HTERT RPE-1 (cell line): Measurements from ENCODE around the gene GPC4.
"Not testable (repeated sequence)": the region's sequence is repeated elsewhere in the genome, so short reads cannot be mapped to it uniquely, and the experiment has no call there.

Experiments
- in situ Hi-C: fragments of 300-500 bp; cut with MboI; formaldehyde crosslinking; loops from 4 replicates; pipeline ENCODE4 v1.14.3; 2020; ENCODE audit warnings: low sequenced_read_pairs

GPC4 gene

DNA sequence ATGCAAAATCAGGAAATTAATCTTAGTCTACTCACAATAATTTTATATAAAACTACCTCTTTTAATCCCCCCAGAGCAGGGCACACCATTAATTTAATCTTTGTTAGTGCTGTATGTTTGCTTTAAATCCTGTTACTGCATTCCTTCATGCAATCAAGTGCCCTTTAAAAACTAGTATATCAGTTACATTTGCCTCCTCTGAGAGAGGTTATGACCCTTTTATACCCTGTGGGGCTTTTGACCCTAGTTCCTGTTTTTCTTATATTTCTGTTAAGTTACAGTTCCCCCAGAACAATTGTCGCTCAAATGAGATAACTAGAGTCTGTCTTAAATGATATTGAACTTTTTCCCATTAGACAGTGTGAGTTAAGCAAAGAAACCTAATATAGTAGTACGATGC lies 46.2 kb downstream of the GPC4 start:
- in situ Hi-C loops: no loop called here

DNA sequence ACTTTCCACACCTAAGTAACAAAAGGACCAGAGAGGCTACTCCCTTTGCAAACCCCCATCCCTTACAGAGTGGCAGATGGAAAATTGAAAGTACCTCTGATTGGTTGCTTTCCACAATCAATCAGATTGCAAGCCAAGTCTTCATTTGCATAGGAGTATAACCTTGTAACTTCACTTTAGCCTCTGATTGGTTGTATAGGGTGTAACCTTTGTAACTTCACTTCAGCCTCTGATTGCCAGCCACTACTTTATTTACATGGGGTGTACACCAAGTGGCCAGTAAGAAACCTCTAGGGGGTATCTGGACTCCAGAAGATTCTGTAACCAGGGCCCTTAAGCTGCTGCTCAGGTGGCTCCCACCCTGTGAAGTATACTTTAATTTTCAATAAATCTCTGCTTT lies 48.6 kb downstream of the GPC4 start:
- in situ Hi-C loops: no loop called here

DNA sequence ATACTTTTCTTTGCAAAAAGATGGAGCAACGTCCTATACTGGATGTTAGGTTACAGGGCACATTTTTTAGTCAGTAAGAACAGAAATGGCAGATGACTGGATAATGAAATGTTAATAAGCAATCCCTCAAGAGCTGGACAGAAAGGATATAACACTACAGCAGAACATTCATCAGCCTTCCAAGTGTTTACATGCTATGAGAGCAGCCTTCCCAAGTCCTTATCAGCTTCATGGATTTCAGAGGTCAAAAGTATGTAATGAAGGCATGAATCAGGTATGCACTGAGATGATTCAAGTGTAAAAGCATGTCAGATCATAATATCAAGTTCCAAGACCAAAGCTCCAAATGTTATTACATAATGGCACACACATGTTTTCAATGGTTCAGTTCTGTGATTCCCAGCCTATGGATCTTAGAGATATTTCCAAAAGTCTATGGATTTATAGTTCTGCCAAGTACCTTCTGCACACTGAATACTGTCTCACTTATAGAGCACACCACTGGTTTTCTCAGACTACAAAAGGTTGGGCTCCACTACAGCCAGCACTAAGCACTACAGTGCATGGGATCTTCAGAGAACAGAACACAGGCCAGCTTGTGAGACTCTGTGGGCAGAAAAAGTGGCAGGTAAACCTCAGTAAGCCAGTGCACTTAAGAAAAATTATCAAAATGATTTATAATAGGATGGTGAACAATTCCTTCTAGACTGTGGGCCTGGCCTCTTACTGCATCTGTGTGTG lies 49.2 kb downstream of the GPC4 start:
- in situ Hi-C loops: no loop called here

DNA sequence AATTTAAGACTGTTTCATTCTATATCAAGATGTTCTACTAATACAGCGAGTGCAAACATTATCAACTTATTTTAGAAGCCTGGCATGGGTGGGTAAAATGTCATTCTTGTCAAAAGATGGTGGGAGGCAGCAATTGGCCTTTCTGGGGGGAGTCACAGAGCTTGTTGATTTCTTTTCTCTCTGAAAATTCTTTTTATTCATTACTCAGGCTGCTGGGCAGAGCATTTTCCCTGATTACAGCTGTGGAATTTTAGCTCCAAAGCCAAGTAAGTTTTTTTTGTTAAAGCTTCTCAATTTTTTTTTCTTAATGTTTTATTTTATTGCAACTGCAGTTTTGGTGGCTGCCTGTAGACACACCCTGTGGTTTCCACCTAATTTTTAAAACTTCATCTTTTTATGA lies 50.4 kb downstream of the GPC4 start:
- in situ Hi-C loops: no loop called here

DNA sequence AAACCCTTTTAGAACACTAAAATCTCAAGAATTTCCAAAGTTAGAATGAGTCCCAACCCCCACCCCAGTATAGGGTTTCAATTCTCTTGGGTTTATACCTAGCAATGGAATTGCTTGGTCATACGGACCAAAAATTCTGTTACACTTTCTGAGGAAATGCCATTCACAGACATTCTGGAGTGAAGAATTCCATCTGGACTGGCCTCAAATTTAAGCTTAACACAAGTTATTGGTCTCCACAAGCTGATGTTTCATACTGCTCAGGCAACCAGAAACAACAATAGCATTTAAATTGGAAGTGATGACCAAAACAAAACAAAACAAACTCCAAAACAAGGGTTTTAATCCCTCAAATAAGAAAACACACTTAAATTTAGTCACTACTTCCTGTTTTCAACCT lies 51.1 kb downstream of the GPC4 start:
- in situ Hi-C loops: no loop called here

DNA sequence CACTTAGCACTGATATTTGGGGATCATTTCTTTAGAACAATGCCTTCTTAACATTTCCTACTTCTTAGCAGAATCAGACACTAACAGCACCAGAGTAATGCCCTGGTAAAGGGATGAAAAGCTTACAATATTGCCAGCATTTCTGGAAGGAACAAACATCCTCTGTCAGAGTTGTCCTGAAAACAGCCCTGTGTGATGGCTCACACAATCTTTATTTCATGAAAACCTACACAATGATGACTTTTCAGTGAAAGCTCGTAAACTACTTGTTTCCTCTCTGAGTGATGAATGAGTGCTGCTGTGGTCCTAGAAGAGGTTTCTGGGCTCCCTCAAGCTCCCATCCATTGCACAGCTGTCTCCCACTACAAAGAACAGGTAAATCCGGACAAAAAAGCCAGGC lies 52.8 kb downstream of the GPC4 start:
- in situ Hi-C loops: no loop called here

DNA sequence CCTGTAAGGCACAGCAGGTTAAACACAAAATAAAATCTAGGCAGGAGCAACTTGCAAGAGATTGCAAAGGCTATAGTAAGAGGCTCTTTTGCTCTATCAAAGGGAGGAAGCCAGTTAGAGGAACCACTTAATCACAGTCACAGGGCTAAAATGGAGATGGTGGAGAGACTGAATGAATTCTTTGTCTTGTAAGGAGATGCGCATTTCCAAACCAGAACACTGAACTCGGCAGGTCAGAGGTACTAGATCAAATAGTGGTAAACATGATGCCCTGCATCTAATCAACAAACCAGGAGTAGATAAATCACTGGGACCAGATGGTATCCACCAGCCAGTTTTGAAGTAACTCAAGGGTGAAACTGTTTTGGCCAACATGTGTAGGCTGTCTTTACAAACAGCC lies 55.8 kb downstream of the GPC4 start:
- in situ Hi-C loops: no loop called here

DNA sequence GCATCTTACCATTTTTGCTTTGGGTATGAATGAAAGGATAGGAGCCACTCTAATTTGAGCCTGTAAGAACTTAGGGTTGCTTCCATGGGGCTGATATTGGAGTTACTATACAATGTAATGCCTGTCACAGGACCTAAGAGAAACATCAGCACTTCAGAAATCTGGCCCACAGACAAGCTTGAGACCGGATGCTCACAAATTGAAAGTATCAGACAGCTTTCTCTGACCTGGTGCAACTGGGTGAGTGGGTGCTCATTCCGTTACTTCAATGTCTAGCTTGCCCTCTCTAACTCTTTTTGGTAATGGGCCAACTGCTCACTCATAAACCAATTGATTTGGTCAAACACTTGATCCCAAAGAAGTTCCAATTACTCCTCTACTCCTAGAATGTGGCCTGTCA lies 62.1 kb downstream of the GPC4 start:
- in situ Hi-C loops: no loop called here

DNA sequence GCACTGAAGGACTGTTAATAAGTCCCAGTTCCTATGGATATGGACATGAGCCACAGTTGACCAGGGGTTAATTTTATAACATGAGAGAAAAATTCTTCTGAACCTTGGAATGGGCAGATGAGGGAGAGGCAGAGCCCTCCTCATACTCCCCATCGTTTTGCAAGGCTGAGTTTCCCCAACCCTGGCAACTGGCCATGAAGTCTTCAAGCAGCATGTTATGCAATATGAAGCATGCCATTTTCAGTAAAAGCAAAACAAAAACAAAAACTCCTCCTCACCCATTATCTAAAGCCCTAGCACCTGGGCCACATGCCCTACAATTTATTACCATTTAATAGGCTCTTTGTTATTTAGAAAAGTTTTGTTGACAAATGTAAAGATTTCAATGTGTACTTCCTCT lies 64.5 kb downstream of the GPC4 start:
- in situ Hi-C loops: no loop called here

DNA sequence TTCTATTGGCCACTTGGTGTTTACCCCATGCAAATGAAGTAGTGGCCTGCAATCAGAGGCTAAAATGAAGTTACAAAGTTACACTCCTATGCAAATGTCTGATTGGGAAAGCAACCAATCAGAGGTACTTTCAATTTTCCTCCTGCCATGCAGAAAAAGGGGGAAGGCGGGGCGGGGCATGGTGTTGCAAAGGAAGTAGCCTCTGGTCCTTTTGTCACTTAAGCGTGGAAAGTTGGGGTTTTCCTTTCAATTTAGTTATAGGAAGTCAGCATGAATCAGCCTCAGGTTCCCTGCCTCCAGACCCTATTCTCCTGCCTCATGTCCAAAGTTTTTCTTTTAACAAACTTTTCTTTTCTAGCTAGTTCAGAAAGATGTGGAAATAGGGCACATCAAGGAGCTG lies 69.3 kb downstream of the GPC4 start:
- in situ Hi-C loops: no loop called here

DNA sequence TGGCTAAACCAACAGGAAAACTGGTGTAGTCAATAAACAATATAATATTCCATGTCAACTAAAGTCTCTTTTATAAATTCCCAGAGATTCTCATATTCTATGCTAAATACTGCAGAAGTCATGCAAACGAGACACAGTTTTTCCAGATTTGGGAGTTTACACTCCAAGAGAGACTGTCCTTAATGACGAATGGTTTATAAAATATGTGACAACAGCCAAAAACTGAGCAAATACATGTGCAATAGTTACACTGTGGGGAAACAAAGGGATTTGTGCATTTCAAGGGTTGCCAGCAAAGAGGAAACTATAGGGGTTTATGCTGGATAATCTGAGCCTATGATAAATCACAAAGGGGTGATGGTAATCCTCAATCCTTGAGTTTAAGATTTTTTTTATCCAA lies 75.7 kb downstream of the GPC4 start:
- in situ Hi-C loops: no loop called here

DNA sequence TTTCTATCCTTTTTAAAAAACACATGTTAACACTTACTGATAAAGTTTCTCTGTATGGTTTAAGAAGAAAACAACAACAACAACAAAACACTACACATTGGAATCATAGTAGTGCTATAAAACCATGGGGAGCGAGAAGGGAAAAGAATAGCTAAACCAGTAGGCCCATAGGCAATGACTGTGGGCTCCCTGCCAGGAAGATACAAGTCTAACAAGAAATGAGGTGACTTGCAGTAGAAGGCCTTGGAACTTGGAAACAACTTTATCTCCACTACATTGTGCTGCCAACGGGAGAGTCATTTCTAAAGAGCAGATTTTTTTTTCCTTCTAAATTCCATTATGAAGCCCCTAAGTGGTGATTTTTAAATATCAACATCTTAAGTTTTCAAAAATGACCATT lies 78.0 kb downstream of the GPC4 start:
- in situ Hi-C loops: no loop called here

DNA sequence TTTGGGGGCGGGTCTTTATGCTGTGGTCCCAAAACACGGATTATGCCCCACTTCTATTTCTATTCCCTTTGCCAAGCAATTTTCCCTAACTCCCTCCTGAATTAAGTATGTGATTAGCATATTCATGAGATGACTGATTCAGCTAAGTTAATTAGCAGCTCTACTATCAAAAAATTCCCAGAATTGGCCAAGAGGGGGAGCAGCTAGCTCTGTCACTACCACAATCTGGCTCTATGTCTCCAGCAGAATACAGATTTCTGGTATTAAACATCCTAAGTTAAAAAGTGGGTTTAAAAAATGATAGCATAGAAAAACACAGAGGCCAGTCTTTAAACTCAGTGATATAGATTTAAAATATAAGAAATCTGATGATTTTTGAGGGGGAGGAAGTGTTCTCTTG lies 80.3 kb downstream of the GPC4 start:
- in situ Hi-C loops: no loop called here

DNA sequence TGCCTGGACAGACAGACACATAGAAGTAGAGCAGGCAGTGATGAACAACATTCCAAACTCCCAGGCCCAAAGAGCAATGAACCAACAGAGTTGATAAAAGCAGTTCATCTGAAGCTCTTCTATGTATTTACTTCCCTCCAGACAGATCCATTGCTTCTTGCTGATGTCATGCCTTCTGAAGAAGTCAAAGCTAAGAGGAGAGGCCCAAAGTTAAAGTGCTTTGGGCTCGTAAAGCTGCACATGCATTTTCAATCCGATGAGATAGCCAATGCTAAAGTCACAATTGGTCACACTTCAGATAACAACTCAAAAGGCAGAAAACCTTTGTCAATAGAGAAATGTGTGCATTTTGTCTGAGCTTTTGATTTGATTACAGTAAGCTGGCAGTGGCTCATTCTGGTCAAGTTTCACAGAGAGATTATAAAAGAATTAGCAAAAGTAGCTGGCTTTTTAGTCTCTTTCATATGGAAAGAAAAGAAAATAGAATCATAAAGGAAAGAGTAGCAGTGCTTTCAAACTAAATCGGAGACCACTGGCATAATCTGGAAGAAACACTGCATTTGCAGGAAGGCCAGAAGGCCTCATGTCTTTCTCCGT lies 82.0 kb downstream of the GPC4 start:
- in situ Hi-C loops: no loop called here

DNA sequence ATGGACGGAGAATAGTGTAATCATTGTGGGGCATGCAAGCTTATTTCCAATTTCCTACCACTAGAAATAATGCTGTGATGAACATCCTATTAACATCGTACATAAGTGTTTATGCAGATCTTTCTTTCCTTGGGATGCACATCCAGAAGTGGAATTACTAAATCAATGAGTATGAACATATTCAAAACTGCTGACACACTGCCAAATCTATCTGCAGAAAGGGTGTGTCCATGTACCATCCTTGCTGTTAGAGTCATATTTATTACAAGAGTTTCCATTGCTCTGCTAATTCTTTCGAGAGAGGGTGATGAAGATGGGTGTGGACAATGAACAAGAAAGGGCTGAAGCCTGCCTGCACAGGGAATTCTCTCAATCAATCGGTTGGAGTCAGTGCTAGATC lies 82.6 kb downstream of the GPC4 start:
- in situ Hi-C loops: no loop called here

DNA sequence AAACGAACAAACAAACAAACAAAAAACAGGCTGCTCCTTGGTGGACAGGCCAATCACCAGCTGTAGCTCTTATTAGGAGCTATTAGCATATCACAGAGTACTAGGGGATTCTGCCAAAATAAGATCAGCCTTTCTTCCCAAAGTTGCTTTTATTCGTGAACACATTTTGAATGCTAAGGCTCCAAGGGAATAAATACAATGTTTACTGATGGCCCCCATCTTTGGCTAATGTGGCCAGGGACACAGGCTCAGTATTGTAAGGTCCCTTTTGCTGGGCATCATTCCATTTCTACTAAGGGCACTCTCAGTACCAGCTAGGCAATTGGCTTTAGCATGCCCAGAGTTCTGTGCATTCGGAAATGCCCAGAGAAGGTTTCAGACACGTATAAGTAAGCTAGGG lies 84.3 kb downstream of the GPC4 start:
- in situ Hi-C loops: no loop called here

DNA sequence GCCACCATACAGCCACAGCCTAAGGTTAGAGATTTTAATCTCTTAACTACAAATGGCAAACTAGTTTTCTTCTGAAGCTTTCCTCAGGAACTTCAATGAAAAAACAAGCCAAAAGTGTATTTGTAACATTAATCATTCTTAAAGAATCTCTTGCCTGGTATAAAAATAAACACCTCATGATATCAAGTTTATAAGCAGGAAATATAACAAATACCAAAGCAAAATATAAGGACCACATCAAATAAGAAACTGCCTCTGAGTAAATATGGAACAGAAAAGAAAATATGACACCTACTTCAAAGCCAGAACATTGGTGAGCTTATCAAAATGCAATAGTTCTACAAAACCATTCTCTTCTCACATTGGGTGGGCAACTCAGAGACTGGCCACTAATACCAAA lies 89.9 kb downstream of the GPC4 start:
- in situ Hi-C loops: no loop called here

DNA sequence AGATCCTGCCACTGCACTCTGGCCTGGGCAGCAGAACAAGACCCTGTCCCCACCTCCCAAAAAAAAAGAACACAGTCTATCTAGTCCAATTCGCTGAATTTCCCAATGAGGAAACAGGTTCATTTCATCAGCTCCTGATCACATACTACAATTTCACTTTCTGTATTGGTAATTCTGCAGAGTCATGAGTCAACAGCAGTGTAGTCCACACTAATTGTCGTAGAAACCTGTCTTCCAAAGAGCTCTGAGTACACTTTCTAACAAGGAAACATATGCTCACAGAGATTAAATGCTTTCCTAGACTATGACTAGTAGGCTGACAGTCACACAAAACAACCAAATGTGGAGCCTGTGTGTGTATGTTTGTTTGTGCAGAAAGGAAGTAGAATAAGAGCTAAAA lies 91.9 kb downstream of the GPC4 start:
- in situ Hi-C loops: no loop called here

DNA sequence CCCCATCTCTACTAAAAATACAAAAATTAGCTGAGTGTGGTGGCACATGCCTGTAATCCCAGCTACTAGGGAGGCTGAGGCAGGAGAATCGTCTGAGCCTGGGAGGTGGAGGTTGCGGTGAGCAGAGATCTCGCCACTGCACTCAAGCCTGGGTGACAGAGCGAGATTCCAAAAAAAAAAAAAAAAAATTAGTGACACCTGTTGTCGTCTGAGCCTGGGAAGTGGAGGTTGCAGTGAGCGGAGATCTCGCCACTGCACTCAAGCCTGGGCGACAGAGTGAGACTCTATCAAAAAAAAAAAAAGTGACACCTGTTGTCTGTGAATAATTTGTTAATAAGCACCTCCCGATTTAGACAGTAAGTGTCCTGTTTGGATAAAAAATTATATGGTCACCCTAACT lies 93.0 kb downstream of the GPC4 start:
- in situ Hi-C loops: not testable (repeated sequence)

DNA sequence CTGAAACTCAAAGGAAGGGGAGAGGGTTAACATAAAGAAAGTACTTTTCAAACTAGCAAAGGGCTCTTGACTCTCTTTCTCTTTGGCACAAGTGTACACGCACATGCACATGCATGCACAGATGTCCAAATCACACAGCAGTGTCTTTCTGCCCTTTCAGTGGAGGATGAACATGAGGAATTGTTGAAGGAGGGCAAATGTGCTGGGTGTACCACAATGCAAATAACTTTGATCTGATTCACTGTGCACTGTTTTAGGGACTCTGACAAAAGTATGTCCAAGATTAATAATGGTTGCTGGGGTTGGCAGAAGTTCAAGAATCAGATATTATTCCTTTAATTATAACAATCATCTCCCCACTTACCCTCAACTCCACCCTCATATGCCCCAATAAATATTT lies 93.8 kb downstream of the GPC4 start:
- in situ Hi-C loops: no loop called here

DNA sequence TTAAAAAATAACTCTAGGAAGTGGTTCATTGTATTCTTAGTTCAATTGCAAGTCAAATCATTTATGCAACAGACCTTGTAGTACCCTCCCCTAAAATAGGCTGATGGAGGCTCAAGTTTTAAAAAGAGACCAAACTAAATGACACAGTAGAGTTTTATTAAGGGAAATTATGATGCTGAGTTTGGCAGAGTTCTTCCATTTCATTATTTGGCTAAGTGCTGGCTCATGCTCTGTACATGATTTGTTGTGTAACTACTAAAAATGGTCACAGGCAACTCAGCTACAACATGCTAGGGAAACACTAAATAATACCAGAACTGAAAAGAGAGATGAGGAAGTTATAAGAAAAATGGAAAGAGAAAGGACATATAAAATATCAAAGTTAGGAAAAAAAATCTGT lies 101.0 kb downstream of the GPC4 start:
- in situ Hi-C loops: no loop called here

DNA sequence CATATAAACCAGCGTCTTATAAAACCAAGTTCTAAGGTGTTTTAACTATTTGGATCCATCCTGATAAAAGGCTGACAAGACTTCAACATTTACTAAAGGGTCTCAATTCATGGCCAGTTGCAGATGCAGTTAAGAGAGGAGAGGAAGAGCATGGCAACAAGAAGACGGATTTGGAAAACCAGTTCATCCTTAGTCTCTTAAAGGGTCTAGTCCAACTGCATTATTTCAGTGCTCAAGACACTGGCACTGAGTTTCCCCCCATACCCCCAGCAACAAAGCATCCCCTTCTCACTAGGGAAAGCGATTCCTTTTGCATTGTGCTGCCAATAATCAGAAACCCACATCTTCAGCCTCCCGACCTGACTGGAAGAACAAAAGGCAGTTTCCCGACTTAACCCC lies 106.8 kb downstream of the GPC4 start:
- in situ Hi-C loops: no loop called here
